Right atrium auricular region (tissue), 2 donors: ENCODE measurements around the gene PDE11A. TPM values are rescaled to one million over a fixed set of nuclear protein-coding genes. Genes with fewer than 3 reads are reported as not detected.

Source experiments
- DNase-seq: peaks from one replicate; pipeline ENCODE4 v3.0.0-alpha.2; 2019; ENCODE audit warnings: low spot score
- H3K27ac ChIP-seq, 2 donors: fragments of 200-600 bp; sonication (generic); 1 replicate in 1 of 2; 2 replicates in 1 of 2; pipeline ENCODE4 v1.5.1; 2016 to 2019
- H3K27me3 ChIP-seq, 2 donors: fragments of 200-600 bp; sonication (generic); one replicate each; pipeline versions ENCODE4 v1.5.1 to v1.6.0; 2017 to 2019
- H3K36me3 ChIP-seq: fragments of 200-600 bp; sonication (generic); one replicate; pipeline ENCODE4 v1.5.1; 2016
- H3K4me1 ChIP-seq, 2 donors: fragments of 200-600 bp; sonication (generic); one replicate each; pipeline versions ENCODE4 v1.5.1 to v1.6.0; 2017 to 2019
- H3K4me3 ChIP-seq, 2 donors: fragments of 200-600 bp; sonication (generic); 1 replicate in 1 of 2; 2 replicates in 1 of 2; pipeline ENCODE4 v1.5.1; 2017 to 2019; ENCODE audit warnings: mild to moderate bottlenecking in 1 of 2, moderate library complexity in 1 of 2
- H3K9me3 ChIP-seq, 2 donors: fragments of 200-600 bp; sonication (generic); one replicate each; pipeline ENCODE4 v1.5.1; 2019
- total RNA-seq, 2 donors: library from RNA; depleted of rRNA; stranded (reverse); fragments of >200 nt; gene quantifications; one replicate each; pipeline ENCODE4 v1.1.0, GENCODE V29; 2016
- TF ChIP-seq, protein P1 (sequence below), 2 donors: fragments of 200-600 bp; sonication (generic); IDR thresholded peaks; one replicate each; pipeline ENCODE4 v1.5.1; 2019; ENCODE audit warnings: antibody characterized with exemption in 2 of 2

The PDE11A gene
- total RNA-seq, 2 donors from 2014 or later = 1.2 TPM; not detected in 1

- no peaks in the 10 kb centered on the region for H3K4me1 ChIP-seq
- H3K27me3 ChIP-seq = no peaks in the 10 kb centered on the region
- no peaks in the 10 kb centered on the region for H3K9me3 ChIP-seq
- TF ChIP-seq, protein P1, sequence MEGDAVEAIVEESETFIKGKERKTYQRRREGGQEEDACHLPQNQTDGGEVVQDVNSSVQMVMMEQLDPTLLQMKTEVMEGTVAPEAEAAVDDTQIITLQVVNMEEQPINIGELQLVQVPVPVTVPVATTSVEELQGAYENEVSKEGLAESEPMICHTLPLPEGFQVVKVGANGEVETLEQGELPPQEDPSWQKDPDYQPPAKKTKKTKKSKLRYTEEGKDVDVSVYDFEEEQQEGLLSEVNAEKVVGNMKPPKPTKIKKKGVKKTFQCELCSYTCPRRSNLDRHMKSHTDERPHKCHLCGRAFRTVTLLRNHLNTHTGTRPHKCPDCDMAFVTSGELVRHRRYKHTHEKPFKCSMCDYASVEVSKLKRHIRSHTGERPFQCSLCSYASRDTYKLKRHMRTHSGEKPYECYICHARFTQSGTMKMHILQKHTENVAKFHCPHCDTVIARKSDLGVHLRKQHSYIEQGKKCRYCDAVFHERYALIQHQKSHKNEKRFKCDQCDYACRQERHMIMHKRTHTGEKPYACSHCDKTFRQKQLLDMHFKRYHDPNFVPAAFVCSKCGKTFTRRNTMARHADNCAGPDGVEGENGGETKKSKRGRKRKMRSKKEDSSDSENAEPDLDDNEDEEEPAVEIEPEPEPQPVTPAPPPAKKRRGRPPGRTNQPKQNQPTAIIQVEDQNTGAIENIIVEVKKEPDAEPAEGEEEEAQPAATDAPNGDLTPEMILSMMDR (IDR thresholded peaks at IDR 0.05) = no peak
- H3K27ac ChIP-seq = no peak overlapping the region
- H3K36me3 ChIP-seq = no peaks in the 10 kb centered on the region
- no peak for DNase-seq
- no peak overlapping the region for H3K4me3 ChIP-seq
Measured at GRCh38 chr2:177625744-177626650, 446.6 kb downstream of the PDE11A start.

GRCh38 chr2:177622521-177622920 lies 450.1 kb downstream of the PDE11A start:
- Histone ChIP-seq H3K27ac (no peak overlapping the region), H3K4me1 (peaks cover 0 to 9% of the 10 kb centered on the region in 2 donors), H3K4me3 (no peak overlapping the region), H3K9me3 (no peaks in the 10 kb centered on the region), H3K36me3 (no peaks in the 10 kb centered on the region), H3K27me3 (no peaks in the 10 kb centered on the region)
- TF ChIP-seq, protein P1 (IDR thresholded peaks at IDR 0.05) = no peak
- no peak for DNase-seq

- TF ChIP-seq, protein P1 (IDR thresholded peaks at IDR 0.05) = no peak
- Histone ChIP-seq H3K27ac (no peak overlapping the region), H3K27me3 (no peaks in the 10 kb centered on the region), H3K4me3 (no peak overlapping the region), H3K4me1 (peaks cover 0 to 9% of the 10 kb centered on the region in 2 donors), H3K9me3 (no peaks in the 10 kb centered on the region), H3K36me3 (no peaks in the 10 kb centered on the region)
- no peak for DNase-seq
Measured at GRCh38 chr2:177619986-177620385, 452.6 kb downstream of the PDE11A start.

- no peak for DNase-seq
- TF ChIP-seq, protein P1 (IDR thresholded peaks at IDR 0.05) = no peak
- peaks cover 0 to 9% of the 10 kb centered on the region in 2 donors for H3K4me1 ChIP-seq
- no peaks in the 10 kb centered on the region for H3K9me3 ChIP-seq
- H3K27me3 ChIP-seq = no peaks in the 10 kb centered on the region
- H3K36me3 ChIP-seq = no peaks in the 10 kb centered on the region
- H3K4me3 ChIP-seq = peak overlapping the region in 1 of 2 donors; percentile 69
- H3K27ac ChIP-seq = peak overlapping the region in 1 of 2 donors; percentile 99
Measured at GRCh38 chr2:177619461-177619860, 453.1 kb downstream of the PDE11A start.

DNA sequence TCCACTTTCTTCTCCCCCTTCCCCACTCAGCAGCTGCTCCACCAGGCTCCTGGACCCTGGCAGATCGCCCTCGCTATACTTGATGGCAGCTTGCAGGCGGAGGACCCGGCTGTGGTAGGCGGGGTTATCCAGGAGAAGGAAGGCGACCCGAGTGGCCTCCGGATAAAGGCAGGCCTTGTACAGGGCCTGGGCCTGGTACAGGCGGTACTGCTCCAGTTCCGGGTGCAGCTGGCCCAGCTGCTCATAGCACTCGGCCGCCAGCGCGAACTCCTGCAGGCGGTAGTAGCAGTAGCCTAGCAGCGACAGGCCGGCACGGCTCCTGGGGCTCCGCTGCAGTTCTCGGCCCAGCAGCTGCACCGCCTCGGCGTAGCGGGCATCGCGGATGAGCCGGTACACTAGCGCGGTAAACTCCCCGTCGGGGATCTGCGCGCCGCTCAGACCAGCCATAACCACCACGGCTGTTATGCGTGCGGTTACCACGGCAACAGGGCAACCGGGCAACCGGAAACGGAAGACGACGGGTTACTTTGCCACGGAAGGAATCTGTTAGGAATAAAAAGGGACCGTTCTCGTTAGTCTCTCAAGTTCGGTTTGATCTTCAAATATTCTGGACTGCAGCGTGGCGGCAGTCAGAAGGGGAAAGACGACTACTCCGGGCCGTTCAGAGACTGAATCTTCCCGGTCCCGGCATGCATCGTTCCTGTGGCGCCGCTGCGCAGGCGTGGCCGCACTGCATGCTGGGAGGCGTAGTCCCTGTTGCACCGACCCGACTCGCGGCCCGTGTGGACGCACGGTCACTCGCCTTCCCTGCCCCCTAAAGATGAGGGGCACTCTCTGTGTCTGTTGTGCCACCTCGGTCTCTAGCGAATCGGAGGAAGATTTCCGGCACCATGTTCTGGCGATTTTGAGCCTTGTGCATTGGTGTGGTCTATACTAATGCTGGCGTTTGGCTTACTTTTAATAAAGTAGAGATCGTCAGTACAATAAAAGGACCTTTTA lies 454.0 kb downstream of the PDE11A start:
- Histone ChIP-seq H3K9me3 (no peaks in the 10 kb centered on the region), H3K4me3 (peak overlapping the region; percentile 69 to 92), H3K4me1 (peaks cover 0 to 9% of the 10 kb centered on the region in 2 donors), H3K27ac (peak overlapping the region; percentile 97 to 99), H3K36me3 (no peaks in the 10 kb centered on the region), H3K27me3 (no peaks in the 10 kb centered on the region)
- DNase-seq = peak; percentile 90
- TF ChIP-seq, protein P1 (IDR thresholded peaks at IDR 0.05) = no peak
